SK-N-SH treated with all-trans-retinoic acid at 6 μM for 48 hours (cell line): ENCODE results near the gene PCSK5.

Source experiments
- ATAC-seq: fragments of 200-7000 bp; cut with Tn5 transposase; 3 replicates; pipeline ENCODE4 v1.9.1; 2020; ENCODE audit warnings: mild to moderate bottlenecking, moderate library complexity
- ARNTL ChIP-seq: fragments of 450-650 bp; formaldehyde crosslinking; IDR thresholded peaks from 2 replicates; pipeline ENCODE4 v1.5.0; 2020; ENCODE audit warnings: low read depth, mild to moderate bottlenecking, moderate library complexity, borderline replicate concordance
- BACH2 ChIP-seq: fragments of 250-450 bp; sonication (Bioruptor Pico); IDR thresholded peaks from 2 replicates; pipeline ENCODE4 v1.9.0; 2021; ENCODE audit warnings: mild to moderate bottlenecking, borderline replicate concordance
- CSDC2 ChIP-seq: fragments of 250-450 bp; sonication (Bioruptor Pico); IDR thresholded peaks from 2 replicates; pipeline ENCODE4 v1.5.0; 2020; ENCODE audit warnings: mild to moderate bottlenecking, moderate library complexity
- ESRRG ChIP-seq: fragments of 250-450 bp; sonication (Bioruptor Pico); IDR thresholded peaks from 2 replicates; pipeline ENCODE4 v1.6.1; 2021; ENCODE audit warnings: mild to moderate bottlenecking
- GLIS3 ChIP-seq: fragments of 250-450 bp; sonication (Bioruptor Pico); IDR thresholded peaks from 2 replicates; pipeline ENCODE4 v1.5.0; 2020; ENCODE audit warnings: mild to moderate bottlenecking, moderate library complexity
- ISL1 ChIP-seq: fragments of 250-450 bp; sonication (Bioruptor Pico); IDR thresholded peaks from 2 replicates; pipeline ENCODE4 v2.1.2; 2022; ENCODE audit warnings: mild to moderate bottlenecking, moderate library complexity
- OSR1 ChIP-seq: fragments of 250-450 bp; sonication (Bioruptor Pico); IDR thresholded peaks from 2 replicates; pipeline ENCODE4 v1.8.0; 2022; ENCODE audit warnings: moderate library complexity, mild to moderate bottlenecking, inconsistent platforms
- PPARA ChIP-seq: fragments of 250-450 bp; sonication (Bioruptor Pico); IDR thresholded peaks from 2 replicates; pipeline ENCODE4 v1.5.0; 2020; ENCODE audit warnings: mild to moderate bottlenecking, borderline replicate concordance
- SNAI2 ChIP-seq: fragments of 250-450 bp; sonication (Bioruptor Pico); IDR thresholded peaks from 2 replicates; pipeline ENCODE4 v1.5.0; 2020; ENCODE audit warnings: mild to moderate bottlenecking, moderate library complexity
- TCF4 ChIP-seq: fragments of 250-450 bp; sonication (Bioruptor Pico); IDR thresholded peaks from 2 replicates; pipeline ENCODE4 v1.8.0; 2021; ENCODE audit warnings: mild to moderate bottlenecking, moderate library complexity, borderline replicate concordance
- TOX ChIP-seq: fragments of 250-450 bp; sonication (Bioruptor Pico); IDR thresholded peaks from 2 replicates; pipeline ENCODE4 v1.8.0; 2021; ENCODE audit warnings: mild to moderate bottlenecking, moderate library complexity, borderline replicate concordance
- ZC3H10 ChIP-seq: fragments of 250-450 bp; sonication (Bioruptor Pico); IDR thresholded peaks from 2 replicates; pipeline ENCODE4 v1.5.1; 2021; ENCODE audit warnings: mild to moderate bottlenecking, moderate library complexity
- ZFP3 ChIP-seq: fragments of 250-450 bp; sonication (Bioruptor Pico); IDR thresholded peaks from 2 replicates; pipeline ENCODE4 v1.5.0; 2020; ENCODE audit warnings: mild to moderate bottlenecking, moderate library complexity
- ZFP30 ChIP-seq: fragments of 450-650 bp; formaldehyde crosslinking; IDR thresholded peaks from 2 replicates; pipeline ENCODE4 v1.5.0; 2022; ENCODE audit warnings: mild to moderate bottlenecking, moderate library complexity
- ZNF565 ChIP-seq: fragments of 450-650 bp; formaldehyde crosslinking; conservative IDR thresholded peaks from 2 replicates; pipeline ENCODE4 v1.5.0; 2020; ENCODE audit warnings: low read depth, mild to moderate bottlenecking, moderate library complexity
- ZNF70 ChIP-seq: fragments of 450-650 bp; formaldehyde crosslinking; IDR thresholded peaks from 2 replicates; pipeline ENCODE4 v1.5.0; 2020; ENCODE audit warnings: mild to moderate bottlenecking, moderate library complexity
- ZNF8 ChIP-seq: fragments of 450-650 bp; formaldehyde crosslinking; IDR thresholded peaks from 2 replicates; pipeline ENCODE4 v1.5.0; 2020; ENCODE audit warnings: mild to moderate bottlenecking, moderate library complexity
- TF ChIP-seq, protein P1 (sequence below): fragments of 250-450 bp; sonication (Bioruptor Pico); IDR thresholded peaks from 2 replicates; pipeline ENCODE4 v1.8.0; 2020; ENCODE audit warnings: mild to moderate bottlenecking, moderate library complexity, borderline replicate concordance
- TF ChIP-seq, protein P2 (sequence below): fragments of 250-450 bp; sonication (Bioruptor Pico); IDR thresholded peaks from 2 replicates; pipeline ENCODE4 v1.8.0; 2021; ENCODE audit warnings: low read depth, mild to moderate bottlenecking, moderate library complexity, borderline replicate concordance
- TF ChIP-seq, protein P3 (sequence below): fragments of 250-450 bp; sonication (Bioruptor Pico); IDR thresholded peaks from 2 replicates; pipeline ENCODE4 v1.5.0; 2020; ENCODE audit warnings: mild to moderate bottlenecking, moderate library complexity
- TF ChIP-seq, protein P4 (sequence below): fragments of 250-450 bp; sonication (Bioruptor Pico); IDR thresholded peaks from 2 replicates; pipeline ENCODE4 v1.5.1; 2021; ENCODE audit warnings: mild to moderate bottlenecking, moderate library complexity
- TF ChIP-seq, protein P5 (sequence below): fragments of 250-450 bp; sonication (Bioruptor Pico); IDR thresholded peaks from 2 replicates; pipeline ENCODE4 v1.5.1; 2020; ENCODE audit warnings: low read depth, mild to moderate bottlenecking, moderate library complexity

The PCSK5 gene

GRCh38 chr9:75939536-75940111 lies 49.2 kb downstream of the PCSK5 start:
- TF ChIP-seq, protein P1, sequence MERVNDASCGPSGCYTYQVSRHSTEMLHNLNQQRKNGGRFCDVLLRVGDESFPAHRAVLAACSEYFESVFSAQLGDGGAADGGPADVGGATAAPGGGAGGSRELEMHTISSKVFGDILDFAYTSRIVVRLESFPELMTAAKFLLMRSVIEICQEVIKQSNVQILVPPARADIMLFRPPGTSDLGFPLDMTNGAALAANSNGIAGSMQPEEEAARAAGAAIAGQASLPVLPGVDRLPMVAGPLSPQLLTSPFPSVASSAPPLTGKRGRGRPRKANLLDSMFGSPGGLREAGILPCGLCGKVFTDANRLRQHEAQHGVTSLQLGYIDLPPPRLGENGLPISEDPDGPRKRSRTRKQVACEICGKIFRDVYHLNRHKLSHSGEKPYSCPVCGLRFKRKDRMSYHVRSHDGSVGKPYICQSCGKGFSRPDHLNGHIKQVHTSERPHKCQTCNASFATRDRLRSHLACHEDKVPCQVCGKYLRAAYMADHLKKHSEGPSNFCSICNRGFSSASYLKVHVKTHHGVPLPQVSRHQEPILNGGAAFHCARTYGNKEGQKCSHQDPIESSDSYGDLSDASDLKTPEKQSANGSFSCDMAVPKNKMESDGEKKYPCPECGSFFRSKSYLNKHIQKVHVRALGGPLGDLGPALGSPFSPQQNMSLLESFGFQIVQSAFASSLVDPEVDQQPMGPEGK (CRISPR knock-in tag) = no peak
- TF ChIP-seq ARNTL (no peak), ZNF70 (CRISPR knock-in tag) (no peak), ZNF8 (CRISPR knock-in tag) (no peak), ISL1 (CRISPR knock-in tag) (no peak), ZFP30 (no peak)
- TF ChIP-seq, protein P2, sequence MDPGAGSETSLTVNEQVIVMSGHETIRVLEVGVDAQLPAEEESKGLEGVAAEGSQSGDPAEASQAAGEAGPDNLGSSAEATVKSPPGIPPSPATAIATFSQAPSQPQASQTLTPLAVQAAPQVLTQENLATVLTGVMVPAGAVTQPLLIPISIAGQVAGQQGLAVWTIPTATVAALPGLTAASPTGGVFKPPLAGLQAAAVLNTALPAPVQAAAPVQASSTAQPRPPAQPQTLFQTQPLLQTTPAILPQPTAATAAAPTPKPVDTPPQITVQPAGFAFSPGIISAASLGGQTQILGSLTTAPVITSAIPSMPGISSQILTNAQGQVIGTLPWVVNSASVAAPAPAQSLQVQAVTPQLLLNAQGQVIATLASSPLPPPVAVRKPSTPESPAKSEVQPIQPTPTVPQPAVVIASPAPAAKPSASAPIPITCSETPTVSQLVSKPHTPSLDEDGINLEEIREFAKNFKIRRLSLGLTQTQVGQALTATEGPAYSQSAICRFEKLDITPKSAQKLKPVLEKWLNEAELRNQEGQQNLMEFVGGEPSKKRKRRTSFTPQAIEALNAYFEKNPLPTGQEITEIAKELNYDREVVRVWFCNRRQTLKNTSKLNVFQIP (CRISPR knock-in tag) = no peak
- TF ChIP-seq, protein P3, sequence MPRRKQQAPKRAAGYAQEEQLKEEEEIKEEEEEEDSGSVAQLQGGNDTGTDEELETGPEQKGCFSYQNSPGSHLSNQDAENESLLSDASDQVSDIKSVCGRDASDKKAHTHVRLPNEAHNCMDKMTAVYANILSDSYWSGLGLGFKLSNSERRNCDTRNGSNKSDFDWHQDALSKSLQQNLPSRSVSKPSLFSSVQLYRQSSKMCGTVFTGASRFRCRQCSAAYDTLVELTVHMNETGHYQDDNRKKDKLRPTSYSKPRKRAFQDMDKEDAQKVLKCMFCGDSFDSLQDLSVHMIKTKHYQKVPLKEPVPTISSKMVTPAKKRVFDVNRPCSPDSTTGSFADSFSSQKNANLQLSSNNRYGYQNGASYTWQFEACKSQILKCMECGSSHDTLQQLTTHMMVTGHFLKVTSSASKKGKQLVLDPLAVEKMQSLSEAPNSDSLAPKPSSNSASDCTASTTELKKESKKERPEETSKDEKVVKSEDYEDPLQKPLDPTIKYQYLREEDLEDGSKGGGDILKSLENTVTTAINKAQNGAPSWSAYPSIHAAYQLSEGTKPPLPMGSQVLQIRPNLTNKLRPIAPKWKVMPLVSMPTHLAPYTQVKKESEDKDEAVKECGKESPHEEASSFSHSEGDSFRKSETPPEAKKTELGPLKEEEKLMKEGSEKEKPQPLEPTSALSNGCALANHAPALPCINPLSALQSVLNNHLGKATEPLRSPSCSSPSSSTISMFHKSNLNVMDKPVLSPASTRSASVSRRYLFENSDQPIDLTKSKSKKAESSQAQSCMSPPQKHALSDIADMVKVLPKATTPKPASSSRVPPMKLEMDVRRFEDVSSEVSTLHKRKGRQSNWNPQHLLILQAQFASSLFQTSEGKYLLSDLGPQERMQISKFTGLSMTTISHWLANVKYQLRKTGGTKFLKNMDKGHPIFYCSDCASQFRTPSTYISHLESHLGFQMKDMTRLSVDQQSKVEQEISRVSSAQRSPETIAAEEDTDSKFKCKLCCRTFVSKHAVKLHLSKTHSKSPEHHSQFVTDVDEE = no peak
- TF ChIP-seq, protein P4, sequence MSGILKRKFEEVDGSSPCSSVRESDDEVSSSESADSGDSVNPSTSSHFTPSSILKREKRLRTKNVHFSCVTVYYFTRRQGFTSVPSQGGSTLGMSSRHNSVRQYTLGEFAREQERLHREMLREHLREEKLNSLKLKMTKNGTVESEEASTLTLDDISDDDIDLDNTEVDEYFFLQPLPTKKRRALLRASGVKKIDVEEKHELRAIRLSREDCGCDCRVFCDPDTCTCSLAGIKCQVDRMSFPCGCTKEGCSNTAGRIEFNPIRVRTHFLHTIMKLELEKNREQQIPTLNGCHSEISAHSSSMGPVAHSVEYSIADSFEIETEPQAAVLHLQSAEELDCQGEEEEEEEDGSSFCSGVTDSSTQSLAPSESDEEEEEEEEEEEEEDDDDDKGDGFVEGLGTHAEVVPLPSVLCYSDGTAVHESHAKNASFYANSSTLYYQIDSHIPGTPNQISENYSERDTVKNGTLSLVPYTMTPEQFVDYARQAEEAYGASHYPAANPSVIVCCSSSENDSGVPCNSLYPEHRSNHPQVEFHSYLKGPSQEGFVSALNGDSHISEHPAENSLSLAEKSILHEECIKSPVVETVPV (CRISPR knock-in tag) = no peak
- no peak for ATAC-seq

GRCh38 chr9:75941066-75941465 lies 50.6 kb downstream of the PCSK5 start:
- ATAC-seq = no peak

More at GRCh38 chr9:75941066-75941465, 50.6 kb downstream of the PCSK5 start:
- TF ChIP-seq ZNF565 (no peak), BACH2 (CRISPR knock-in tag) (no peak), TOX (CRISPR knock-in tag) (no peak), TCF4 (CRISPR knock-in tag) (no peak), OSR1 (no peak), CSDC2 (CRISPR knock-in tag) (no peak), ESRRG (no peak), ZFP3 (no peak), GLIS3 (CRISPR knock-in tag) (no peak), ZFP30 (no peak), ARNTL (no peak), PPARA (no peak), ZC3H10 (no peak), SNAI2 (no peak)
- TF ChIP-seq, protein P5, sequence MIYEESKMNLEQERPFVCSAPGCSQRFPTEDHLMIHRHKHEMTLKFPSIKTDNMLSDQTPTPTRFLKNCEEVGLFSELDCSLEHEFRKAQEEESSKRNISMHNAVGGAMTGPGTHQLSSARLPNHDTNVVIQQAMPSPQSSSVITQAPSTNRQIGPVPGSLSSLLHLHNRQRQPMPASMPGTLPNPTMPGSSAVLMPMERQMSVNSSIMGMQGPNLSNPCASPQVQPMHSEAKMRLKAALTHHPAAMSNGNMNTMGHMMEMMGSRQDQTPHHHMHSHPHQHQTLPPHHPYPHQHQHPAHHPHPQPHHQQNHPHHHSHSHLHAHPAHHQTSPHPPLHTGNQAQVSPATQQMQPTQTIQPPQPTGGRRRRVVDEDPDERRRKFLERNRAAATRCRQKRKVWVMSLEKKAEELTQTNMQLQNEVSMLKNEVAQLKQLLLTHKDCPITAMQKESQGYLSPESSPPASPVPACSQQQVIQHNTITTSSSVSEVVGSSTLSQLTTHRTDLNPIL (CRISPR knock-in tag) = no peak
- TF ChIP-seq, protein P1 (CRISPR knock-in tag) = no peak
- TF ChIP-seq, protein P3 = no peak
